LNCaP clone FGC (cell line): ENCODE results near the gene ZNF71.
"Not testable (repeated sequence)": the region's sequence is repeated elsewhere in the genome, so short reads cannot be mapped to it uniquely, and the experiment has no call there.

Experiments
- DNase-seq: peaks from one replicate; pipeline ENCODE4 v3.0.0-alpha.2; 2011; ENCODE audit warnings: low read depth
- H3K4me3 ChIP-seq: 2 replicates; pipeline ENCODE4 v1.5.1; 2011; ENCODE audit warnings: mild to moderate bottlenecking, low read depth, low read length, control low read depth
- CTCF ChIP-seq: IDR thresholded peaks from 2 replicates; pipeline ENCODE4 v1.5.1; 2012; ENCODE audit warnings: mild to moderate bottlenecking; ENCODE audit not compliant: control insufficient read depth, insufficient read depth; ENCODE audit errors: extremely low read depth

The ZNF71 gene

GRCh38 chr19:56664511-56664910, 69.4 kb downstream of the ZNF71 start:
- TF ChIP-seq CTCF = no peak
- no peak overlapping the region for H3K4me3 ChIP-seq
- no peak for DNase-seq

- no peak for TF ChIP-seq CTCF
- no peak overlapping the region for H3K4me3 ChIP-seq
- DNase-seq = no peak
Observed at GRCh38 chr19:56667311-56667870, 72.3 kb downstream of the ZNF71 start.

GRCh38 chr19:56668676-56669075, 73.6 kb downstream of the ZNF71 start:
- H3K4me3 ChIP-seq = no peak overlapping the region
- no peak for TF ChIP-seq CTCF
- DNase-seq = no peak

- no peak overlapping the region for H3K4me3 ChIP-seq
- DNase-seq = no peak
- TF ChIP-seq CTCF = no peak
Observed at GRCh38 chr19:56670401-56670960, 75.4 kb downstream of the ZNF71 start.

- DNase-seq = no peak
- no peak overlapping the region for H3K4me3 ChIP-seq
- no peak for TF ChIP-seq CTCF
Observed at GRCh38 chr19:56670961-56671612, 76.0 kb downstream of the ZNF71 start.

- no peak for TF ChIP-seq CTCF
- H3K4me3 ChIP-seq = no peak within 1 kb of the TSS
- no peak for DNase-seq
Observed at GRCh38 chr19:56671613-56671994, 76.5 kb downstream of the ZNF71 start, which contains the start of gene ZNF835. TSS of gene ZNF835 (minus strand) at chr19:56671757. CDS start at chr19:56665198, 6,559 bp downstream.

GRCh38 chr19:56672610-56673009, 77.5 kb downstream of the ZNF71 start:
- not testable (repeated sequence) for DNase-seq, H3K4me3 ChIP-seq
